Loucy (cell line): Measurements from ENCODE around the gene PPRC1.

Source experiments
- H2AFZ ChIP-seq: fragments of 200-600 bp; sonication (generic); 2 replicates; pipeline ENCODE4 v1.6.0; 2016; ENCODE audit warnings: antibody characterized with exemption, mild to moderate bottlenecking, low read length, moderate library complexity
- H3F3A ChIP-seq: fragments of 200-600 bp; 2 replicates; pipeline ENCODE4 v1.6.0; 2016; ENCODE audit warnings: antibody characterized with exemption, low read depth, mild to moderate bottlenecking
- H3K27me3 ChIP-seq: fragments of 200-600 bp; sonication (generic); 2 replicates; pipeline ENCODE4 v1.6.1; 2014; ENCODE audit warnings: low read length, mild to moderate bottlenecking; ENCODE audit not compliant: insufficient read depth, poor library complexity, severe bottlenecking
- H3K36me3 ChIP-seq: fragments of 200-600 bp; sonication (generic); 2 replicates; pipeline ENCODE4 v1.6.1; 2016; ENCODE audit warnings: low read length; ENCODE audit not compliant: insufficient read depth
- H3K4me1 ChIP-seq: fragments of 200-600 bp; sonication (generic); 2 replicates; pipeline ENCODE4 v1.5.1; 2014; ENCODE audit warnings: low read length, mild to moderate bottlenecking; ENCODE audit not compliant: insufficient read depth, poor library complexity, severe bottlenecking
- H3K4me2 ChIP-seq: fragments of 200-600 bp; sonication (generic); 2 replicates; pipeline ENCODE4 v1.6.0; 2014; ENCODE audit warnings: antibody characterized with exemption, low read length, low read depth, mild to moderate bottlenecking; ENCODE audit not compliant: poor library complexity, severe bottlenecking
- H3K4me3 ChIP-seq: fragments of 200-600 bp; sonication (generic); 2 replicates; pipeline ENCODE4 v1.5.1; 2014; ENCODE audit warnings: low read length, mild to moderate bottlenecking, mixed read lengths; ENCODE audit not compliant: poor library complexity, severe bottlenecking
- H3K79me2 ChIP-seq: fragments of 200-600 bp; sonication (generic); 2 replicates; pipeline ENCODE4 v1.6.1; 2014; ENCODE audit warnings: low read length; ENCODE audit not compliant: insufficient read depth
- H3K9ac ChIP-seq: fragments of 200-600 bp; sonication (generic); 2 replicates; pipeline ENCODE4 v1.6.0; 2014; ENCODE audit warnings: mild to moderate bottlenecking, low read depth, low read length, moderate library complexity; ENCODE audit not compliant: poor library complexity, severe bottlenecking
- H3K9me2 ChIP-seq: fragments of 200-600 bp; sonication (generic); replicated peaks from 2 replicates; pipeline ENCODE4 v1.6.1; 2016; ENCODE audit warnings: low read depth, low read length, mixed read lengths
- H3K9me3 ChIP-seq: fragments of 200-600 bp; sonication (generic); 2 replicates; pipeline ENCODE4 v1.6.1; 2014; ENCODE audit warnings: mild to moderate bottlenecking, antibody characterized with exemption, low read length, low read depth; ENCODE audit not compliant: insufficient read depth
- H4K20me1 ChIP-seq: fragments of 200-600 bp; sonication (generic); 2 replicates; pipeline ENCODE4 v1.6.0; 2014; ENCODE audit warnings: antibody characterized with exemption, low read length, mild to moderate bottlenecking; ENCODE audit not compliant: insufficient read depth, poor library complexity, severe bottlenecking
- EZH2phosphoT487 ChIP-seq: fragments of 200-600 bp; IDR thresholded peaks from 2 replicates; pipeline ENCODE4 v1.6.1; 2018; ENCODE audit warnings: antibody characterized with exemption, mild to moderate bottlenecking, moderate library complexity, borderline replicate concordance
- TF ChIP-seq, protein P1 (sequence below): fragments of 200-600 bp; sonication (generic); conservative IDR thresholded peaks from 2 replicates; pipeline ENCODE4 v1.5.1; 2014; ENCODE audit warnings: mild to moderate bottlenecking, antibody characterized with exemption, low read length

PPRC1 gene

DNA sequence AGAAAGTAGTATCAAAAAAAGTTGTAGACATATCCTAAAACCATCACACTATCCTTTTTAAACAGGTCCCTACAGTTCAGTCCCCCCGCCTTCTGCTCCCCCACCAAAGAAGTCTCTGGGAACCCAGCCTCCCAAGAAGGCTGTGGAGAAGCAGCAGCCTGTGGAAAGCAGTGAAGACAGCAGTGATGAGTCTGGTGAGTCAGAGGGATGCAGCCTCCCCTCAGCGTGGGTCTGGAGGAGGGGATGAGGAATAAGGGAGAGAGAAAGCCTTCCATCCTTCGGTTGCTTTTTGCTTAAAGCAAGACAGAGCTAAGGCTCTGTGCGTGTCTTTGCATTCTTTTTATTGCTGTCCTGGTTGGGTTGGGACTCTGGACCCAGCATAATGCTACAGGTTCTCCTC, 27.0 kb downstream of the PPRC1 start:
- Histone ChIP-seq H3K4me3 (no peak overlapping the region), H3K9ac (no peak overlapping the region), H2AFZ (no peak overlapping the region), H3K79me2 (peaks cover 35% of the 10 kb centered on the region), H3F3A (peaks cover 4% of the 10 kb centered on the region; the same call in 1 of the 2 replicates), H3K9me2 (no peaks in the 10 kb centered on the region), H3K4me2 (no peak overlapping the region), H4K20me1 (peaks cover 26% of the 10 kb centered on the region), H3K4me1 (peaks cover 8% of the 10 kb centered on the region), H3K36me3 (peaks cover 72% of the 10 kb centered on the region), H3K27me3 (no peaks in the 10 kb centered on the region), H3K9me3 (no peaks in the 10 kb centered on the region)
- no peak for TF ChIP-seq EZH2phosphoT487
- TF ChIP-seq, protein P1, sequence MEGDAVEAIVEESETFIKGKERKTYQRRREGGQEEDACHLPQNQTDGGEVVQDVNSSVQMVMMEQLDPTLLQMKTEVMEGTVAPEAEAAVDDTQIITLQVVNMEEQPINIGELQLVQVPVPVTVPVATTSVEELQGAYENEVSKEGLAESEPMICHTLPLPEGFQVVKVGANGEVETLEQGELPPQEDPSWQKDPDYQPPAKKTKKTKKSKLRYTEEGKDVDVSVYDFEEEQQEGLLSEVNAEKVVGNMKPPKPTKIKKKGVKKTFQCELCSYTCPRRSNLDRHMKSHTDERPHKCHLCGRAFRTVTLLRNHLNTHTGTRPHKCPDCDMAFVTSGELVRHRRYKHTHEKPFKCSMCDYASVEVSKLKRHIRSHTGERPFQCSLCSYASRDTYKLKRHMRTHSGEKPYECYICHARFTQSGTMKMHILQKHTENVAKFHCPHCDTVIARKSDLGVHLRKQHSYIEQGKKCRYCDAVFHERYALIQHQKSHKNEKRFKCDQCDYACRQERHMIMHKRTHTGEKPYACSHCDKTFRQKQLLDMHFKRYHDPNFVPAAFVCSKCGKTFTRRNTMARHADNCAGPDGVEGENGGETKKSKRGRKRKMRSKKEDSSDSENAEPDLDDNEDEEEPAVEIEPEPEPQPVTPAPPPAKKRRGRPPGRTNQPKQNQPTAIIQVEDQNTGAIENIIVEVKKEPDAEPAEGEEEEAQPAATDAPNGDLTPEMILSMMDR = no peak

DNA sequence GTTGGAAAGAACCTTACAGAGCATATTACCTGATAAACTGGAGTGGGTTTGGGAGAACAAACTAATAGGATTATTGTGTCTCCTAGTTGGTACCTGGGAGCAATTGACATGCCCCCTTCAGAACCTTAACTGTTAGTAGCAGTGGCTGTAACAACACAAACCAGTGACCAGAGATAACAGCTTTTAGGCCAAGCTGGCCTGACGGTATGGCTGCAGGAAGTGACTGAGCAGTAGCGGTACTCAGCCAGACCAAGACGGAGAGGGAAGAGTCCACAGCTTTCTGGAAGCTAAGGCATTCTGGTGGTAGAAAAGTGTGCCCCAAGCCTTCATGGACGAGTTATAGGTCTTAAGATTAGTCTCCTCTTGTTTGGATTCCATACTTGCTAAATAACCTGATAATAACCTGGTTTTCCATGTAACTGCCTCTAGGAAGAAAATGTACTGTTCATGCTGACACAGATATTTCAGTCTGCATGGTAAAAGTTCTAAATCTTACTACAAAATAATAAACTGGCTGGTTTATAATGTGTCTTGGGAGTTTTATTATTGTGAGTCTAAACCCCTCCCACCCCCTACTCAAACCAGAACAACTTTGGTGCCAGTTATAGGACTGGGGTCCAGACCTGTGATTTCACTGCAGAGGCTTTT, 30.6 kb downstream of the PPRC1 start:
- Histone ChIP-seq H3F3A (peaks cover 4% of the 10 kb centered on the region; the same call in 1 of the 2 replicates), H3K36me3 (peaks cover 56% of the 10 kb centered on the region), H3K4me3 (no peak overlapping the region), H3K4me2 (no peak overlapping the region), H2AFZ (no peak overlapping the region), H3K4me1 (no peaks in the 10 kb centered on the region), H3K9ac (no peak overlapping the region), H3K27me3 (no peaks in the 10 kb centered on the region), H3K79me2 (no peaks in the 10 kb centered on the region; the same call in 1 of the 2 replicates), H3K9me2 (no peaks in the 10 kb centered on the region), H3K9me3 (no peaks in the 10 kb centered on the region), H4K20me1 (no peaks in the 10 kb centered on the region)
- TF ChIP-seq EZH2phosphoT487 = no peak
- TF ChIP-seq, protein P1 = no peak

DNA sequence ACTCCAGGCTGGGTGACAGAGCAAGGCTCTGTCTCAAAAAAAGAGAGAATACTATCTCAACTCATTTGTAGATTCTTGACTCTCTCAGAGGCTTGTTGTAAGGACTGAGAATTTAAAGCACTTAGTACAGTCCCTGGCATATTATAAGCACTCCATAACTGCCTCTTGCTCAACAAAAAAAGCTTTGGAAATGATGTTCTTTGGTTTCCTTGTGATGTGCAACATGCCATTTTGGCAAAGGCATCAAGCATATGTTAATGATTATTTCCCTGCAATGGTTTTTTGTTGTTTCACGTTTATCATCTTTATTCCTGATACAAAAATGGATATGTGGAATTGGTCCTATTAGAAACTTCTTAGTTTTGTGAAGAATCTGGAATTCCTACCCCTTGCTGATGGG, 35.0 kb downstream of the PPRC1 start:
- H3K4me1 ChIP-seq = no peaks in the 10 kb centered on the region
- peaks cover 4% of the 10 kb centered on the region; the same call in 1 of the 2 replicates for H3F3A ChIP-seq
- no peak overlapping the region for H3K4me2 ChIP-seq
- no peak overlapping the region for H3K9ac ChIP-seq
- no peaks in the 10 kb centered on the region for H4K20me1 ChIP-seq
- no peaks in the 10 kb centered on the region for H3K9me2 ChIP-seq
- no peak overlapping the region for H3K4me3 ChIP-seq
- no peak for TF ChIP-seq EZH2phosphoT487
- TF ChIP-seq, protein P1 = no peak
- no peaks in the 10 kb centered on the region; the same call in 1 of the 2 replicates for H3K79me2 ChIP-seq
- H3K27me3 ChIP-seq = no peaks in the 10 kb centered on the region
- H3K9me3 ChIP-seq = no peaks in the 10 kb centered on the region
- no peak overlapping the region for H2AFZ ChIP-seq
- H3K36me3 ChIP-seq = peaks cover 13% of the 10 kb centered on the region; the same call in 1 of the 2 replicates
